Measurements from ENCODE around the gene ATP6V0A4. TPM values are rescaled to one million over a fixed set of nuclear protein-coding genes. Genes with fewer than 3 reads are reported as not detected.

The ATP6V0A4 gene
- total and polyA plus RNA-seq, 2 of the 13 experiments (the other 11 are each of a cell fraction or from before 2014, with no cell fraction given) = 0.24 to 0.25 TPM

DNA sequence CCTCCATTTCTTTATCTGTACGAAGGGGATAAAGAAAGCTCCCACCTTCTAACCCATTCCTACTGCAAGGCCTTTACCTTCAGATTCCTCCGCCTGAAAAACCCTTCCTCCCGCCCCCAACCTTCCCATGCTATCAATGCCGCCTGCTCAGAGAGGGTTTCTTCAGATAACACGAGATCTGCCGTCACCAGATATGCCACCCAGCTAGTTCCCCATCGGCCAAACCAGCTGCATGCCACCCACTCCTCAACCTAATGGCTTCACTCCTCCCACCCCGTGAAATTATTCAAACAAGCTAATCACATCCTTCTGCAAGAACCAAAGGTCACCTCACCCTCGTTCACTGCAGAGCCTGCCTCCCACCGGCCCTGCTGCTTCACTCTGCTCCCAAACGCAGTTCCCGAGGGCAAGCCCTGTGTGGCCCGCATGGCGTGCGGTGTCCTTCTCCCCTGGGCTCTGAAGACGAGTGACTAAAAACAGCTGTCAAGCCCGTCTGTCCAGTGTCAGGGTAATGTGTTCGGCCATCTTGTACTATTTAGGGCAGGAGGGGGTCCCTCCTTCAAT, 47.0 kb downstream of the ATP6V0A4 start:
- Histone ChIP-seq H3K79me2 (ENCODE audit: insufficient read depth, low read length) (no peaks in the 10 kb centered on the region), H3K36me3 (replicated peaks in 1 of 2; ENCODE audit: control insufficient read depth in 1 of 2, insufficient read depth in 2 of 2, low read length in 2 of 2) (no peaks in the 10 kb centered on the region), H3K9me3 (ENCODE audit: low read length) (no peaks in the 10 kb centered on the region), H3K9ac (ENCODE audit: insufficient read depth, low read depth, low read length) (no peak overlapping the region), H3K4me3 (replicated peaks in 1 of 3; ENCODE audit: insufficient read depth in 1 of 3, low read depth in 2 of 3, low read length in 3 of 3) (peak overlapping the region in 1 of 3 experiments; percentile 36; a peak in 1 of 6 replicates), H3K27me3 (ENCODE audit: control insufficient read depth in 1 of 2, insufficient read depth in 2 of 2, low read length in 2 of 2) (peaks cover 0 to 16% of the 10 kb centered on the region in 2 experiments; a peak in 2 of 5 replicates), H4K20me1 (ENCODE audit: insufficient read depth, low read length) (no peaks in the 10 kb centered on the region), H3K27ac (ENCODE audit: extremely low read length, insufficient read depth, low read length) (no peak overlapping the region), H2AFZ (ENCODE audit: low read length) (no peak overlapping the region), H3K4me2 (ENCODE audit: low read depth, low read length) (peak overlapping the region; percentile 48; the same call in 1 of the 2 replicates), H3K4me1 (ENCODE audit: insufficient read depth, low read length) (peaks cover 71% of the 10 kb centered on the region)
- ChIA-PET POLR2A (no interaction called here), CTCF (ENCODE audit: low intra/inter-chr PET ratio, low total read pairs) (no interaction called here)
- DNase-seq (ENCODE audit: low spot score) = peak; percentile 19
- intact Hi-C loops (cut with micrococcal nuclease; ENCODE audit: unreplicated experiment) = no loop called here
- ATAC-seq = peak; percentile 54
- WGBS (ENCODE audit: low lambda C conversion rate) = 39% methylated on average over 13 of the region's 18 CpGs
- no TSS peak for BruUV-seq (replicated peaks)
- in situ Hi-C loops (cut with HindIII; ENCODE audit: extremely low pct_ligation_motif_present, low pct_unique_long_range_greater_than_20kb) = no loop called here
- FAIRE-seq = no peak
- TF ChIP-seq MAF1 (CRISPR knock-in tag; IDR thresholded peaks at IDR 0.05; ENCODE audit: borderline replicate concordance) (no peak), ZNF773 (CRISPR knock-in tag; IDR thresholded peaks at IDR 0.05; ENCODE audit: borderline replicate concordance) (no peak), SNAPC4 (CRISPR knock-in tag; IDR thresholded peaks at IDR 0.05) (no peak), EP300 (IDR thresholded peaks at IDR 0.05; ENCODE audit: low read depth in 2 of 2, low read length in 2 of 2) (no peak), EP300 (CRISPR knock-in tag; IDR thresholded peaks at IDR 0.05; ENCODE audit: borderline replicate concordance) (no peak), FOXM1 (CRISPR knock-in tag; IDR thresholded peaks at IDR 0.05) (no peak), ETV5 (CRISPR knock-in tag; IDR thresholded peaks at IDR 0.05; ENCODE audit: borderline replicate concordance) (no peak), NFKB2 (CRISPR knock-in tag; IDR thresholded peaks at IDR 0.05; ENCODE audit: borderline replicate concordance) (no peak), PHF8 (CRISPR knock-in tag; IDR thresholded peaks at IDR 0.05) (no peak)
- TF ChIP-seq, protein P1, sequence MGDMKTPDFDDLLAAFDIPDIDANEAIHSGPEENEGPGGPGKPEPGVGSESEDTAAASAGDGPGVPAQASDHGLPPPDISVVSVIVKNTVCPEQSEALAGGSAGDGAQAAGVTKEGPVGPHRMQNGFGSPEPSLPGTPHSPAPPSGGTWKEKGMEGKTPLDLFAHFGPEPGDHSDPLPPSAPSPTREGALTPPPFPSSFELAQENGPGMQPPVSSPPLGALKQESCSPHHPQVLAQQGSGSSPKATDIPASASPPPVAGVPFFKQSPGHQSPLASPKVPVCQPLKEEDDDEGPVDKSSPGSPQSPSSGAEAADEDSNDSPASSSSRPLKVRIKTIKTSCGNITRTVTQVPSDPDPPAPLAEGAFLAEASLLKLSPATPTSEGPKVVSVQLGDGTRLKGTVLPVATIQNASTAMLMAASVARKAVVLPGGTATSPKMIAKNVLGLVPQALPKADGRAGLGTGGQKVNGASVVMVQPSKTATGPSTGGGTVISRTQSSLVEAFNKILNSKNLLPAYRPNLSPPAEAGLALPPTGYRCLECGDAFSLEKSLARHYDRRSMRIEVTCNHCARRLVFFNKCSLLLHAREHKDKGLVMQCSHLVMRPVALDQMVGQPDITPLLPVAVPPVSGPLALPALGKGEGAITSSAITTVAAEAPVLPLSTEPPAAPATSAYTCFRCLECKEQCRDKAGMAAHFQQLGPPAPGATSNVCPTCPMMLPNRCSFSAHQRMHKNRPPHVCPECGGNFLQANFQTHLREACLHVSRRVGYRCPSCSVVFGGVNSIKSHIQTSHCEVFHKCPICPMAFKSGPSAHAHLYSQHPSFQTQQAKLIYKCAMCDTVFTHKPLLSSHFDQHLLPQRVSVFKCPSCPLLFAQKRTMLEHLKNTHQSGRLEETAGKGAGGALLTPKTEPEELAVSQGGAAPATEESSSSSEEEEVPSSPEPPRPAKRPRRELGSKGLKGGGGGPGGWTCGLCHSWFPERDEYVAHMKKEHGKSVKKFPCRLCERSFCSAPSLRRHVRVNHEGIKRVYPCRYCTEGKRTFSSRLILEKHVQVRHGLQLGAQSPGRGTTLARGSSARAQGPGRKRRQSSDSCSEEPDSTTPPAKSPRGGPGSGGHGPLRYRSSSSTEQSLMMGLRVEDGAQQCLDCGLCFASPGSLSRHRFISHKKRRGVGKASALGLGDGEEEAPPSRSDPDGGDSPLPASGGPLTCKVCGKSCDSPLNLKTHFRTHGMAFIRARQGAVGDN (CRISPR knock-in tag; IDR thresholded peaks at IDR 0.05) = peak; percentile 30; the same call in 1 of the 2 replicates
- TF ChIP-seq, protein P2, sequence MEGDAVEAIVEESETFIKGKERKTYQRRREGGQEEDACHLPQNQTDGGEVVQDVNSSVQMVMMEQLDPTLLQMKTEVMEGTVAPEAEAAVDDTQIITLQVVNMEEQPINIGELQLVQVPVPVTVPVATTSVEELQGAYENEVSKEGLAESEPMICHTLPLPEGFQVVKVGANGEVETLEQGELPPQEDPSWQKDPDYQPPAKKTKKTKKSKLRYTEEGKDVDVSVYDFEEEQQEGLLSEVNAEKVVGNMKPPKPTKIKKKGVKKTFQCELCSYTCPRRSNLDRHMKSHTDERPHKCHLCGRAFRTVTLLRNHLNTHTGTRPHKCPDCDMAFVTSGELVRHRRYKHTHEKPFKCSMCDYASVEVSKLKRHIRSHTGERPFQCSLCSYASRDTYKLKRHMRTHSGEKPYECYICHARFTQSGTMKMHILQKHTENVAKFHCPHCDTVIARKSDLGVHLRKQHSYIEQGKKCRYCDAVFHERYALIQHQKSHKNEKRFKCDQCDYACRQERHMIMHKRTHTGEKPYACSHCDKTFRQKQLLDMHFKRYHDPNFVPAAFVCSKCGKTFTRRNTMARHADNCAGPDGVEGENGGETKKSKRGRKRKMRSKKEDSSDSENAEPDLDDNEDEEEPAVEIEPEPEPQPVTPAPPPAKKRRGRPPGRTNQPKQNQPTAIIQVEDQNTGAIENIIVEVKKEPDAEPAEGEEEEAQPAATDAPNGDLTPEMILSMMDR (CRISPR knock-in tag; IDR thresholded peaks at IDR 0.05) = 0 out of 2 replicates have a peak, but pooled peaks have one; percentile 10

Measured in HepG2 (cell line).